ENCODE measurements around the gene PTCD1.

The PTCD1 gene

GRCh38 chr7:99456288-99456687 lies 17.7 kb upstream of the PTCD1 start:
- in situ Hi-C loops (cut with HindIII; ENCODE audit: low pct_ligation_motif_present, low sequenced_read_pairs) = no loop called here
- H3K4me3 ChIP-seq (ENCODE audit: low read depth, low read length) = no peak overlapping the region
- DNase-seq = no peak
- H3K36me3 ChIP-seq (replicated peaks) = peaks cover 84% of the 10 kb centered on the region
- H3K27me3 ChIP-seq (replicated peaks) = no peaks in the 10 kb centered on the region
- no peak overlapping the region for H3K27ac ChIP-seq
- TF ChIP-seq CTCF (IDR thresholded peaks at IDR 0.05; ENCODE audit: low read depth, low read length, missing control alignments) = no peak

- DNase-seq = no peak
- peaks cover 85% of the 10 kb centered on the region for H3K36me3 ChIP-seq (replicated peaks)
- no peak overlapping the region for H3K4me3 ChIP-seq (ENCODE audit: low read depth, low read length)
- H3K27ac ChIP-seq = no peak overlapping the region
- no peaks in the 10 kb centered on the region for H3K27me3 ChIP-seq (replicated peaks)
- in situ Hi-C loops (cut with HindIII; ENCODE audit: low pct_ligation_motif_present, low sequenced_read_pairs) = no loop called here
- TF ChIP-seq CTCF (IDR thresholded peaks at IDR 0.05; ENCODE audit: low read depth, low read length, missing control alignments) = no peak
Observed at GRCh38 chr7:99455874-99456273, 17.3 kb upstream of the PTCD1 start.

GRCh38 chr7:99453105-99453504 lies 14.5 kb upstream of the PTCD1 start:
- Histone ChIP-seq H3K4me3 (ENCODE audit: low read depth, low read length) (no peak overlapping the region), H3K36me3 (replicated peaks) (peaks cover 78% of the 10 kb centered on the region), H3K27ac (no peak overlapping the region), H3K27me3 (replicated peaks) (no peaks in the 10 kb centered on the region)
- in situ Hi-C loops (cut with HindIII; ENCODE audit: low pct_ligation_motif_present, low sequenced_read_pairs) = no loop called here
- TF ChIP-seq CTCF (IDR thresholded peaks at IDR 0.05; ENCODE audit: low read depth, low read length, missing control alignments) = no peak
- no peak for DNase-seq

GRCh38 chr7:99452541-99452940 lies 13.9 kb upstream of the PTCD1 start:
- Histone ChIP-seq H3K36me3 (replicated peaks) (peaks cover 78% of the 10 kb centered on the region), H3K27me3 (replicated peaks) (no peaks in the 10 kb centered on the region), H3K4me3 (ENCODE audit: low read depth, low read length) (no peak overlapping the region), H3K27ac (no peak overlapping the region)
- in situ Hi-C loops (cut with HindIII; ENCODE audit: low pct_ligation_motif_present, low sequenced_read_pairs) = no loop called here
- DNase-seq = no peak
- TF ChIP-seq CTCF (IDR thresholded peaks at IDR 0.05; ENCODE audit: low read depth, low read length, missing control alignments) = no peak

GRCh38 chr7:99451936-99452335 lies 13.3 kb upstream of the PTCD1 start:
- in situ Hi-C loops (cut with HindIII; ENCODE audit: low pct_ligation_motif_present, low sequenced_read_pairs) = no loop called here
- no peak for TF ChIP-seq CTCF (IDR thresholded peaks at IDR 0.05; ENCODE audit: low read depth, low read length, missing control alignments)
- Histone ChIP-seq H3K27ac (no peak overlapping the region), H3K4me3 (ENCODE audit: low read depth, low read length) (no peak overlapping the region), H3K27me3 (replicated peaks) (no peaks in the 10 kb centered on the region), H3K36me3 (replicated peaks) (peaks cover 73% of the 10 kb centered on the region)
- no peak for DNase-seq

- Histone ChIP-seq H3K27ac (no peak overlapping the region), H3K36me3 (replicated peaks) (peaks cover 71% of the 10 kb centered on the region), H3K27me3 (replicated peaks) (no peaks in the 10 kb centered on the region), H3K4me3 (ENCODE audit: low read depth, low read length) (no peak overlapping the region)
- in situ Hi-C loops (cut with HindIII; ENCODE audit: low pct_ligation_motif_present, low sequenced_read_pairs) = no loop called here
- TF ChIP-seq CTCF (IDR thresholded peaks at IDR 0.05; ENCODE audit: low read depth, low read length, missing control alignments) = no peak
- no peak for DNase-seq
Observed at GRCh38 chr7:99449326-99449725, 10.7 kb upstream of the PTCD1 start.
